ENCODE results near the gene SLC35E2B.
A peak's percentile ranks its signal among the peaks of the same experiment; 100 is the strongest.
"Not testable (repeated sequence)": the region's sequence is repeated elsewhere in the genome, so short reads cannot be mapped to it uniquely, and the experiment has no call there.

Gene SLC35E2B

DNA sequence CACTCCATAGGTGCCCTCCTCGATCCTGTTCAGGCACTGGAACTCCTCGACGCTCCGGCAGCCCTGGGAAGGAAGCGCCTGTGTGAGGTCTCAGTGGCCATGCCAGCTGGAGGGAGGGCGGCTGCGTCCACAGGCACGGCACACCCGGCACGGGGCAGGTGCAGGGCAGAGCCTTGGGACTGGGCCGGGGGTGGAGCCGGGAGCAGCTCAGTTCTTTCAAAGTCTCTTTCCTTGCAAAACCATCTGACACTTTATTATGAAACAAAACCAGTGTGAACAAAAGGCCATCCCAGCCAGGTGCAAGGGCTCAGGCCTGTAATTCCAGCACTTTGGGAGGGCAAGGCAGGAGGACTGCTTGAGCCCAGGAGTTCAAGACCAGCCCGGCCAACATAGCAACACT lies 54.1 kb downstream of the SLC35E2B start:
- DNase-seq, result not testable (repeated sequence)

DNA sequence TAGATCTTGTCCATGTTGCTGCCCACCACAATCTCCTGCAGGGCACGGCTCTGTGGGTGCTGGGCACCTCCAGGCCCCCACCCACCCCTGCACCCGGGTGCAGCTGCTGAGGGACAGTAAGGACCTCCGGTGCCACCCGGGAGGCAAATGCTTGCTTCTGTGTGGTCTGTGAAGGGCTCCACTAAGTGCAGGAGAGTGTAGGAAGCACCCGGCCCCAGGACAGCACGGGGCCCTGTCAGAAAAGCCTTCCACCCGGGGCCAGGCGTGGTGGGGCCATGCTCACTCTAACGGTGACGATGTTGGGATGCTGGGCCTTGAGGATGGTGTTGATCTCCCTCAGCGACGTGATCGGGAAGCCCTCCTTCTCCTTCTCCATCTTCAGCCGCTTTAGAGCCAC lies 55.1 kb downstream of the SLC35E2B start:
- DNase-seq, result not testable (repeated sequence)

DNA sequence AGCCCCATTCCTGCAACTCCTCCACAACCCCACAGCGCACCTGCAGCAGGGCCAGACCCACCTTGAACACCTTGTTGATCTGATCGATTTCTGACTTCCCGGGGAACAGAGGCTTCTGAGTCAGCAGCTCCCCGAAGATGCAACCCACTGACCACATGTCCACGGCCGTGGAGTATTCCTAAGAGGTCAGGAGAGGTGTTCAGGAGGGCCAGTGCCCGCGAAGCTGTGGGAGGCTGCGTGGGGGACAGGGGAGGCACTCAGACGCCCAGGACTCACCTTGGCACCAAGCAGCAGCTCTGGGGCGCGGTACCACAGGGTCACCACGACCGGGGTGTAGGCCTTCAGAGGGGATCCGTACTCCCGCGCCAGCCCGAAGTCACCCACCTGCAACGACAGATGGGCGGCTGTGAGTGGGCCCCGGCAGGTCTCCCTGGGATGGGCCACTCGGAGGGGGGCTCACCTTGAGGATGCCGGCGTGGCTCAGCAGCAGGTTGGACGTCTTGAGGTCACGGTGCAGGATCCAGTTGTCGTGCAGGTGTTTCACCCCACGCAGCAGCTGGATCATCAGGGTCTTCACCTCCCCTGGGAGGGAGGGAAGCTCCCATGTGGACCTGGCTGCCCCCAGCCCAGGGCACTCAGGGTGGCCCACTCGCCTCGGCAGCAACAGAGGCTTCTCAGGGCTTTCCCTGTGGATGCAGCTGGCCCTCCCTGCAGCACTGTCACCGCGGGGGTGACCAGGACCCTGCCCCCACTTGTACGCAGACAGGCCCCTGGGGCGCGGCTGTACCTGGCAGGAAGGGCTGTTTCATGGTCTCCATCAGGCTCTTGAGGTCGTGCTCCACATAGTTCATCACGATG lies 55.7 kb downstream of the SLC35E2B start:
- DNase-seq, result not testable (repeated sequence)

DNA sequence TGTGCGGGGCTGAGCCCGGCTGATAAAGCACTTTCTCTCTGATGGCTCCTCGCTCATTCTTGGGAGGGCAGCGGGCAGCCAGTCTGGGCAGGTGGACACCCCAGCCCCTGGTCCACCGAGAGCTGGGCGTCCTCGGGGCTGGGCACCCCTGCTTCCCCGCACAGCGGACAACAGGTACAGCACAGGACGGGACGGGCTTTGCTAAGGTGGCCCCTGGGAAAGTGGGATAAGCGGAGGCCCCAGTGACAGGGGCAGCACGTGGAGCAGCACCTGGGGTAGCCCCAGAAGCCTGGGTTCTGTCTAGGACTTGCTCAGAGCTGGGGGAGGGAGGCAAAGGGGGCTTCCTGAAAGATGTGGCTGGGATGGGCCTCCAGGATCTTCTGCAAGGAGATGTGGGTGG lies 58.0 kb downstream of the SLC35E2B start:
- not testable (repeated sequence) for DNase-seq

DNA sequence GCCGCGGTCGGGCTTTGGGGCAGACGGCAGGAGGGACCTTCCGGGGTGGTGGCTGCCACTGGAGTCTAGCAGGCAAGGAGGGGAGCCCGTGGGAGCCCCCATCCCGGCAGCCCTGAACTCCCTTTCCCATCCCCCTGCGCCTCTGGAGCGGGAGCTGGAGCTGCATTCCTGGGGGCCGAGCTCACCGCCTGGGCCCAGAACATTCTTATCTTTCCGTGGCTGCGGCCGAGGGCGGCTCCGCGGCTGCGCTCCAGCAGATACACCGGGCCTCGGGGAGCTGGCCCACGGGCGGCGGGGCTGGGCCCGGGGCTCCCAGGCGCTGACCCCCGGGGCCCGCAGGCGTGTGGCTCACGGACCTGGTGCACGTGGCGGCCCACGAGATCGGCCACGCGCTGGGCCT lies 59.2 kb downstream of the SLC35E2B start:
- DNase-seq, result not testable (repeated sequence)

DNA sequence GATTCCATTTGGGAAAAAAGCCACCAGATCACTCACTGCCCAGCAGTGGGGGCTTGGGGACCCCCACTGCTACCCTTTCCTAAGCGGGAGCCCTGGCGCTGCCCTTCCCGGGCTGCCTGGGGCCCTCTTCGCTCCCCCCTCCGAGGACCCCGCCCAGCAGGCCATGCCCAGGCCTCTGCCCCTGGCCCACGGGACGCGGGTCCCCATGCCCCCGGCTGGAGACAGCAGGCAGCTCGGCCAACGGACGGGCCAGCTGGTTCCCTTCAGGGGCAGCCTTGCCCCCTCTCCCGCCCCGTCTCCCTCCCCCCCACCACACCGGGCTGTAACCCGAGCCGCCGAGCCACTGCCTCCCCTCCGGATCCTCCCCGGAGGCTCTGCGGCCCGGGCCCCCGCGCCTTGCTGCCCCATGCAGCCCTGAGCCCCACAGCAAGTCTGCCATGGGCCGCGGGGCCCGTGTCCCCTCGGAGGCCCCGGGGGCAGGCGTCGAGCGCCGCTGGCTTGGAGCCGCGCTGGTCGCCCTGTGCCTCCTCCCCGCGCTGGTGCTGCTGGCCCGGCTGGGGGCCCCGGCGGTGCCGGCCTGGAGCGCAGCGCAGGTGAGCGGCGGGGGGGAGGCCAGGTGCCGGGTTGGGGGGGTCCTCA lies 60.7 kb downstream of the SLC35E2B start, which contains the start of gene MMP23B:
TSS of gene MMP23B (plus strand) at position 392 of the 639 bp plus-strand sequence. CDS start at position 438, 46 bp downstream.
- no peak for DNase-seq

DNA sequence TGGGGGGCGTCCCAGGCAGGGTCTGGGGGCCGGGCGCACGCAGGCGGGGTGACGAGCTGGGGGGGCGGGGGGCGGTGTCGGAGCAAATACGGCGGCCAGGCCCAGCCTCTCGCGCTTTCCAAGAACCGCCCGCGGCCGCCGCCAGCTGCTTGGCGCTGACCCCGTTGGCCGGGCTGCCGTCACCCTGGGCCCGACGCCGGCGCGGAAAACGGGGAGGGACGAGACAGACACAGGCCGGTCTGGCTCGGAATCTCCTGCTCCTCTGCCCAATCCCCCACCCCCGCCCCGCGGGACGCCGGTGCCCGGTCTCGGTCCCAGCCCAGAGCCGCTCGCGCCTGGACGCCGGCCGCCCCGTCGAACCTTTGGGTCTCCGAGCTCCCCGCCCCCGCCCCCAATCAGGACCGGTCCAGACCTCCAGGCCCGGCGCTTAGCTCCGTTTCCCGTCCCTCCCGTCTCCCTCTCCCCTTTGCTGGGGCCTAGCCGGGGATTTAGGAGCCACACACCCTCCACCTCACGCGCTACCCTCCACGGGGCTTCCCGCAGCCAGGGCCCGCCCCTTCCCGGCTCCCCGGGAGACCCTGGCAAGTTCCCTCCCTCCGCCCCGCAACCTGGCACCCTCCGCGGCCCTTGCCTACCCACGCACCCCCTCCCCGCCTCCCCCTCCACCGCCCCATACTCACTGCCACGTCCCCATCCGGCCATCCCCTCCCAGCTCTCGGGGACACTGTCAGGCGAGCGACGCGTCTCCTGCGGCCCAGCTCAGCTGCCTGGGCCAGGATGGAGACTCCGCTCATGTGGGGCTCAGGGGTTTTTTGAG lies 61.4 kb downstream of the SLC35E2B start:
- DNase-seq, result no peak

DNA sequence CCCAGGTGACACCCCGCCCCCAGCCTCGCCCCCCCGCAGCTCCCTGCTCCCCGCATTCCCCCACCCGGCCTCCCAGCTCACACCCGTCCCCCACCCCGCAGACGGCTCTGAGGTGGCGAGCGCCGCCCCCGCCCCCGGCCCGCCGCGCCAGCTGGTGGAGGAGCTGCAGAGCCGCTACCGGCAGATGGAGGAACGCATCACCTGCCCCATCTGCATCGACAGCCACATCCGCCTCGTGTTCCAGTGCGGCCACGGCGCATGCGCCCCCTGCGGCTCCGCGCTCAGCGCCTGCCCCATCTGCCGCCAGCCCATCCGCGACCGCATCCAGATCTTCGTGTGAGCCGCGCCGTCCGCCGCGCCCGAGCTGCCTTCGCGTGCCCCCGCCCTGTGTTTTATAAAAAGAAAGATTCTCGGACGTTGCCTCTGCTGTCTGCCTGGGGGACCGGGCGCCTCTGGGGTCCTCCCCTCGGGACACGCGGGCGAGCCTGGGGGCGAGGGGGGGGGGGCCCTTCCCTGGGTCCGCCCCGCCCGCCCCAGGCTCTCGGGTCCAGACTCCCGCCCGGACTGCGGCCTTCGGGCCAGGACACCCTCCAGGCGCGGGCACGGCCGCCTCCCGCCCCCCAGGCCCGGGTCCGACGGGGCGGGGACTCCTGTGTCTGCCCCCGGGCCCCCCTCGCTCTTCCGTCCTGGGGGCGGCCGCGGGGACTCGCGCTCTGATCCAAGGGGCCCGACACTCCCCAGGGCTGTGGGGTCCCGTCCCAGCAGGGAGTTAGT lies 62.2 kb downstream of the SLC35E2B start:
- DNase-seq, result peak; percentile 73

DNA sequence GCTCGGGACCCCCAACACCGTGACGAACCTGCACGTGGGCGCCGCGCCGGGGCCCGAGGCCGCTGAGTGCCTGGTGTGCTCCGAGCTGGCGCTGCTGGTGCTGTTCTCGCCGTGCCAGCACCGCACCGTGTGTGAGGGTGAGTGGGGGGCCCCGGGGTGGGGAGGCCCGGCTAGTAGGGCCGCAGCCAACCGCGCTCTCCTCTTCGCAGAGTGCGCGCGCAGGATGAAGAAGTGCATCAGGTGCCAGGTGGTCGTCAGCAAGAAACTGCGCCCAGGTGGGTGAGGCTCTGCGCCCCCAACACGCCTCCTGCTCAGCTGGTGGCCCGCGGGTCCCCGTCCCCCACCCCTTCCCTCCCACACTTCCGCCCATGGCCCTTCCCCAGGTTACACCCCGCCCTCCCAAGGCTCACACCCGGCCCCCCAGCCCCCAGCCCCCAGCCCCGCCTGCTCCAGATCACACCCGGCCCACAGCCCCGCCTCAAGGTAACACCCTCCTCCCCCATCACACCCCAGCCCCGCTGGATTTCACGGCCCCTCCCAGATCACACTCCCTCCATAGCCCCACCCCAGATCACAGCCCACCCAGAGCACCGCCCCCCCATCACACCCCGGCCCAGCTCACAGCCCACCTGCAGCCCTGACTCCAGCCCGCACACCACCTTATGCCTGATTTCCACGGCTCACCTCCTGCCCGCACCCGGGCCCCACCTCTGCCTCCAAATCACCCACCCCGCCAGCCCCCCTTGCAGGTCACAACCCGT lies 63.0 kb downstream of the SLC35E2B start:
- DNase-seq, result no peak

DNA sequence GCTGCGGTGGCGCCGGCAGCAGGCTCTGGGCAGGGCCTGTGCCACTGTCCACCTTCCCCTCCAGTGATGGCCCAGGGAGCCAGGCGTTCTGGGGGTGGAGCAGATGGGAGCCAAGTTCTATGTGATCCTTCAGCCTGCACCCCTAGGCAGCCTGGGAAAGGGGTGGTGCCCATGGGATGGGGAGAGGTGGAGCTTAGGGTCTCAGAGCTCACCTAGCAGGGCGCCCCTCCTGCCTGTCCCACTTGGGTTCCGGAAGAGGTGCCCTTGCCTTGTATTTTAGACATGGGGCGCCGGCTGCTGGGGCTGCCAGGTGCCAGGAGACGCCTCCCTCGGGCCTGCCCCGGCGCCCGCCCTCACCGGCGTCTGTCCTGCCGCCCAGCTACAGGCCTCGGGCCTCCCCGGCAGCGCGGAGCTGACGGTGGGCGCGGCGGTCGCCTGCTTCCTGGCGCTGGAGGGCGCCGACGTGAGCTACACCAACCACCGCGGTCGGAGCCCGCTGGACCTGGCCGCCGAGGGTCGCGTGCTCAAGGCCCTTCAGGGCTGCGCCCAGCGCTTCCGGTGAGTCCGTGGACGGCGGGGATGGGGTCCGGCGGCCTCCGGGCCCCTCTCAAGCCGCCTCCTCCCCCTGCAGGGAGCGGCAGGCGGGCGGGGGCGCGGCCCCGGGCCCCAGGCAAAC lies 63.7 kb downstream of the SLC35E2B start:
- no peak for DNase-seq

DNA sequence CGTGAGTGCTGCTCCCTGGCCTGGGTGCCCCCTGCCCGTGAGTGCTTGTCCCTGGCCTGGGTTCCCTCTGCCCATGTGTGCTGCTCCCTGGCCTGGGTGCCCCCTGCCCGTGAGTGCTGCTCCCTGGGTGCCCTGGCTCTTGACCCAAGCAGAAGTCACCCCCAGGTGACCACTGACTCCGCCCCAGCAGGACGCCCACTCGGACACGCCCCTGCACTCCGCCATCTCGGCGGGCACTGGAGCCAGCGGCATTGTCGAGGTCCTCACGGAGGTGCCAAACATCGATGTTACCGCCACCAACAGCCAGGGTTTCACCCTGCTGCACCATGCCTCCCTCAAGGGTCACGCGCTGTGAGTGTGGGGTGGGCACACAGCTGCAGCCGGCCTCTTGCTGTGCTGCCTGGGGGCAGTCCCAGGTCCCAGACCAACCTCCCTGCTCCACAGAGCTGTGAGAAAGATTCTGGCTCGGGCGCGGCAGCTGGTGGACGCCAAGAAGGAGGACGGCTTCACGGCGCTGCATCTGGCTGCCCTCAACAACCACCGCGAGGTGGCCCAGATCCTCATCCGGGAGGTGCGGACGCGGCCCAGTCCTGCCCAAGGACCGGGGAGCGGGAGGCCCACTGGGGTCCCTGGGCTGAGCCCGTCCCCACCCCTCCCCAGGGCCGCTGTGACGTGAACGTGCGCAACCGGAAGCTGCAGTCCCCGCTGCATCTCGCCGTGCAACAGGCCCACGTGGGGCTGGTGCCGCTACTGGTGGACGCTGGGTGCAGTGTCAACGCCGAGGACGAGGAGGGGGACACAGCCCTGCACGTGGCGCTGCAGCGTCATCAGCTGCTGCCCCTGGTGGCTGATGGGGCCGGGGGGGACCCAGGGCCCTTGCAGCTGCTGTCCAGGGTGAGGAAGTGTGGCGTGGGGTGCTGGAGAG lies 64.5 kb downstream of the SLC35E2B start:
- no peak for DNase-seq

DNA sequence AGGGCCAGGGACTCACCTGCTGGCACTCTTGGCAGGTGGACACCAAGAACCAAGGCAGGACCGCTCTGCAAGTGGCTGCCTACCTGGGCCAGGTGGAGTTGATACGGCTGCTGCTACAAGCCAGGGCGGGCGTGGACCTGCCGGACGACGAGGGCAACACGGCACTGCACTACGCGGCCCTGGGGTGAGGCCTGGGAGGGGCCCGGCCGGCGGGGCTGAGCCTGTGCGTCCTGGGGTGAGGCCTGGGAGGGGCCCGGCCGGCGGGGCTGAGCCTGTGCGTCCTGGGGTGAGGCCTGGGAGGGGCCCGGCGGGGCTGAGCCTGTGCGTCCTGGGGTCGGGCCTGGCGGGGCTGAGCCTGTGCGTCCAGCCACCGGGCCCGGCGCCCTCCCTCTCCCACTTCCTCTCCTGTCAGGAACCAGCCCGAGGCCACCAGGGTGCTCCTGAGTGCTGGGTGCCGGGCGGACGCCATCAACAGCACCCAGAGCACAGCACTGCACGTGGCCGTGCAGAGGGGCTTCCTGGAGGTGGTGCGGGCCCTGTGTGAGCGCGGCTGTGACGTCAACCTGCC lies 65.2 kb downstream of the SLC35E2B start:
- DNase-seq, result no peak

DNA sequence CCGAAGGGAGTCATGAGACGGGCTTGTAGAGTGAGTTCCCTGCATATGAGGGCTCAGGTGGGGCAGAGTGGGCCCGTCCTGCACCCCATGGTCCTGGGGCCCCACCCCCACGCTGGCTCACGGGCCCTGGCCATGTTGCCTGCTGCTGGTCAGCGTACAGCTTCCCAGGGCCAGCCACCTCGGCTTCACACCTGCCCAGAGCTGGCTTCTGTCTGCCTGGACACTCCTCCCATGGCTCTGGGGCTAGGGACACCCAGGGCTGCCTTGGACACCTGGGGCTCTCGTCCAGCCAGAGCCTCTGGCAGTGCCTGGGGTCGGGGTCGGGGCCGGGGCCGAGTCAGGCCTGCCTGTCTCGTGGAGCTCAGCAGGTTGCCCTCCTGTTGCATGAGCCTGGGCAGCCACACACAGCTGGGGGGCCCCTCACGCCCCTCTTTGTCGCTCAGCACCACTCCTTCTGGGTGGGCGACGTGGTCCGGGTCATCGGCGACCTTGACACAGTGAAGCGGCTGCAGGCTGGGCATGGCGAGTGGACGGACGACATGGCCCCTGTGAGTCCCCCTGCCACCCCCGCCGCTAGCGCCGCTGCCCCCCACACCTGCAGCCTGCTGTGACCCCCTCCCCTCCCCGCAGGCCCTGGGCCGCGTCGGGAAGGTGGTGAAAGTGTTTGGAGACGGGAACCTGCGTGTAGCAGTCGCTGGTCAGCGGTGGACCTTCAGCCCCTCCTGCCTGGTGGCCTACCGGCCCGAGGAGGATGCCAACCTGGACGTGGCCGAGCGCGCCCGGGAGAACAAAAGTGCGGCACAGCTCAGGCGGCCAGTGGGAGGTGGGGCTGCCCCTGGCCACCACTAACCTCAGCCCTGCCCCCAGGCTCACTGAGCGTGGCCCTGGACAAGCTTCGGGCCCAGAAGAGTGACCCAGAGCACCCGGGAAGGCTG lies 66.1 kb downstream of the SLC35E2B start:
- no peak for DNase-seq

DNA sequence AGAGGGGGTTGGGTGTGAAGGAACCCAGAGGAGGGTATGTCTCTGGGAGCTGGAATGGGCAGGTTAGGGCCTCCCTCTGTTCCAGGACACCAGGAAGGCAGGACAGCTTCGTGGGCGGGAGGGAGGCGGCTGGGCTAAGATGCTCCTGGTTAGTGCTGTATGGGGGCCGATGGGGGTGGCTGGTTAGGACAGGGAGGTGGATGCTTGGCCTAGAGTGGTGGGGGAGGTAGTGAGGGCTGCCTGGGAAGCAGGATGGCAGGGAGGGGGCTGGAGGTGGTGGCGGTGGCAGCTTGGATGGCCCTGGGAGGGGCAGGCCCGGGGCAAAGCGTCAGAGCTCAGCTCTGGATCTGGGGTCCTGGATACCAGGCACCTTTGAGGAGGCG lies 66.8 kb downstream of the SLC35E2B start:
- no peak for DNase-seq

DNA sequence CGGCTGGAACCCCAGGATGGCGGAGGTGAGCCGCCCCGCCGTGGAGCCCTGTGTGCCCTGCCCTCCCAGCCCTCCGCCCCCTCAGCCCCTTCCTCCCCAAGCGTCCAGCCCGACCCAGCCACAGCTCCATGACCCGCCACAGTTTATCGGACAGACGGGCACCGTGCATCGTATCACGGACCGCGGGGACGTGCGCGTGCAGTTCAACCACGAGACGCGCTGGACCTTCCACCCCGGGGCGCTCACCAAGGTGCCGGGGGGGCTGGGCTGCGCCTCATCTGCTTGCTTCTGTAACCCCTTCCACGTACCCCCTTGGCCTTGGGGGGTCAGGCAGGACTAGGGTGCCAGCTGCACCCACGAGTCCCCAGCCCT lies 67.2 kb downstream of the SLC35E2B start:
- no peak for DNase-seq

DNA sequence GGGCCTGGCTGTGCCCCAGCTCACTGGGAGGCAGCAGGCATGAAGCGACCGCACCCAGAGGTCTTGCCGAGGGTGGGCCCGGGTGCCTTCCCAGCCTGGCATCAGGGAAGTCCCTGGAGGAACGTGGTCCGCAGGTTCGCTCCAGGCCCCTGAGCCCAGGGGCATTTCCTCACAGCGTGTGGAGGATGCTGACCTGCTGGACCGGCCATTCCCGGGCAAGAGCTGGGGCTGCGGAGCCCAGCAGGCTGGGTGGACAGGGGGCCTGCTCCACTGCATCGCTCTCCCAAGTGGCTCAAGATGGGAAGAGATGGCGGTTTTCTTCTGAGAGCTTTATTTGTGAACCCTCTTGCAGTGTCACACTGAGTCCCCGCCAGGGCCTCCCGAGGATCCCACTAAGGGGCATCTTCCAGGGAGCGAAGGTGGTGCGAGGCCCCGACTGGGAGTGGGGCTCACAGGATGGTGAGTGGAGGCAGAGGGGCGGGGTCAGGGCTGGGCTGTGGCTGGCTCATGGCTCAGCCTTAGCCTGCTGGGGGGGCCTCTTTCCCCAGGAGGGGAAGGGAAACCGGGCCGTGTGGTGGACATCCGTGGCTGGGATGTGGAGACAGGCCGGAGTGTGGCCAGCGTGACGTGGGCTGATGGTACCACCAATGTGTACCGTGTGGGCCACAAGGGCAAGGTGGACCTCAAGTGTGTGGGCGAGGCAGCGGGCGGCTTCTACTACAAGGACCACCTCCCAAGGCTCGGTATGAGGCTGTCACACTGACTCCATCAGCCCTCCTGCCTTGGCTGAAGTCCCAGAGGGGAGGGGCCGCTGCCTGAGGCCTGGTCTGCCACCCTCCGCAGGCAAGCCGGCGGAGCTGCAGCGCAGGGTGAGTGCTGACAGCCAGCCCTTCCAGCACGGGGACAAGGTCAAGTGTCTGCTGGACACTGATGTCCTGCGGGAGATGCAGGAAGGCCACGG lies 67.9 kb downstream of the SLC35E2B start:
- DNase-seq, result no peak
